Measurements from ENCODE around the gene GCG.

DNA sequence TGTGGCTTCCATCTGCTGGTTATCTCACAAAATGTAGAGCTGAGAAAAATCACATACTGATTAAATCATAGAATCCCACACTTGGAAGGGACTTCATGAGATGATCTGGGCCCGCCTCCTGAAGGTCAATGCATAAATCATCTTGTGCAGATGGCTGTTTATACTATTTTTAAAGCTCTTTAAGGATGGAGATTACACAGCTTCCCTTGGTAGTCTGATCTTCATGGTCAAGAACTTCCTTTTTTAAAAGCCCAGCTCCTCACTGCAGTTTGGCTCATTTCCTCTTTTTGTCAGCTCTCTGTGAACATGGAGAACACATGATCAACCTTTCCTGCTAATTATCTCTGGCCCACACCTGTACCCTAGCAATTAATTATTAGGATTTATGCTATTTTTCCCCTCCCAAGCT is 25.9 kb downstream of the GCG start:
- TF ChIP-seq, protein P1, sequence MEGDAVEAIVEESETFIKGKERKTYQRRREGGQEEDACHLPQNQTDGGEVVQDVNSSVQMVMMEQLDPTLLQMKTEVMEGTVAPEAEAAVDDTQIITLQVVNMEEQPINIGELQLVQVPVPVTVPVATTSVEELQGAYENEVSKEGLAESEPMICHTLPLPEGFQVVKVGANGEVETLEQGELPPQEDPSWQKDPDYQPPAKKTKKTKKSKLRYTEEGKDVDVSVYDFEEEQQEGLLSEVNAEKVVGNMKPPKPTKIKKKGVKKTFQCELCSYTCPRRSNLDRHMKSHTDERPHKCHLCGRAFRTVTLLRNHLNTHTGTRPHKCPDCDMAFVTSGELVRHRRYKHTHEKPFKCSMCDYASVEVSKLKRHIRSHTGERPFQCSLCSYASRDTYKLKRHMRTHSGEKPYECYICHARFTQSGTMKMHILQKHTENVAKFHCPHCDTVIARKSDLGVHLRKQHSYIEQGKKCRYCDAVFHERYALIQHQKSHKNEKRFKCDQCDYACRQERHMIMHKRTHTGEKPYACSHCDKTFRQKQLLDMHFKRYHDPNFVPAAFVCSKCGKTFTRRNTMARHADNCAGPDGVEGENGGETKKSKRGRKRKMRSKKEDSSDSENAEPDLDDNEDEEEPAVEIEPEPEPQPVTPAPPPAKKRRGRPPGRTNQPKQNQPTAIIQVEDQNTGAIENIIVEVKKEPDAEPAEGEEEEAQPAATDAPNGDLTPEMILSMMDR (IDR thresholded peaks at IDR 0.05), result no peak
- no peak for TF ChIP-seq EP300 (IDR thresholded peaks at IDR 0.05)

Measured in sigmoid colon (tissue), 4 donors.